ENCODE results near the gene DIO3.

Gene DIO3

DNA sequence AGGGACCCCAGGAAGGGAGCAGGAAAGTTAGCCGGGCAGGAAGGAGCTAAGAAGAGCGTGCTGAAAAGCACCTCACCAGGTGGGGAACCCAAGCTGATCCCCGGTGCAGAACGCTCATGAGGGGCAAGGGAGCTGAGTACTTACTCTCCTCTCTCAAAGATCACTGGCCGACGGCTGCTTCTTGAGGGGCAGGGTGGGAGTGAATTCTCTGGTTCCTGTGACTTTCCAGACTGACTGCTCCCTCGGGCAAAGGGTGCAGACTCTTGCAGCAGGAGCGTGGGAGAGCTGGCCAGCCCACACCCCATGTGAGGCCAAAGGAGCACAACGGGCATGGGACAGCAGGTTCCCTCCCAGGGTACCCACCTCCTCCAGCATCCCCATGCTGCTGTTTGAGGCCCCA, 44.9 kb upstream of the DIO3 start:
- Histone ChIP-seq H3K4me1 (ENCODE audit: low read depth, poor library complexity, severe bottlenecking) (no peaks in the 10 kb centered on the region), H2AFZ (ENCODE audit: low read depth) (no peak overlapping the region), H3K27me3 (ENCODE audit: insufficient read depth, low read depth) (peaks cover 24% of the 10 kb centered on the region; the same call in 1 of the 2 replicates), H4K20me1 (ENCODE audit: insufficient read depth) (no peaks in the 10 kb centered on the region), H3K36me3 (ENCODE audit: insufficient read depth) (no peaks in the 10 kb centered on the region), H3K27ac (no peak overlapping the region), H3K79me2 (ENCODE audit: insufficient read depth, low read depth) (no peaks in the 10 kb centered on the region), H3K4me3 (IDR thresholded peaks at IDR 0.05; ENCODE audit: insufficient read depth, low read depth, low read length) (no peak overlapping the region), H3K4me2 (no peak overlapping the region), H3K9ac (no peak overlapping the region)
- TF ChIP-seq, protein P1, sequence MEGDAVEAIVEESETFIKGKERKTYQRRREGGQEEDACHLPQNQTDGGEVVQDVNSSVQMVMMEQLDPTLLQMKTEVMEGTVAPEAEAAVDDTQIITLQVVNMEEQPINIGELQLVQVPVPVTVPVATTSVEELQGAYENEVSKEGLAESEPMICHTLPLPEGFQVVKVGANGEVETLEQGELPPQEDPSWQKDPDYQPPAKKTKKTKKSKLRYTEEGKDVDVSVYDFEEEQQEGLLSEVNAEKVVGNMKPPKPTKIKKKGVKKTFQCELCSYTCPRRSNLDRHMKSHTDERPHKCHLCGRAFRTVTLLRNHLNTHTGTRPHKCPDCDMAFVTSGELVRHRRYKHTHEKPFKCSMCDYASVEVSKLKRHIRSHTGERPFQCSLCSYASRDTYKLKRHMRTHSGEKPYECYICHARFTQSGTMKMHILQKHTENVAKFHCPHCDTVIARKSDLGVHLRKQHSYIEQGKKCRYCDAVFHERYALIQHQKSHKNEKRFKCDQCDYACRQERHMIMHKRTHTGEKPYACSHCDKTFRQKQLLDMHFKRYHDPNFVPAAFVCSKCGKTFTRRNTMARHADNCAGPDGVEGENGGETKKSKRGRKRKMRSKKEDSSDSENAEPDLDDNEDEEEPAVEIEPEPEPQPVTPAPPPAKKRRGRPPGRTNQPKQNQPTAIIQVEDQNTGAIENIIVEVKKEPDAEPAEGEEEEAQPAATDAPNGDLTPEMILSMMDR (conservative IDR thresholded peaks at IDR 0.05; ENCODE audit: low read depth, low read length): no peak

DNA sequence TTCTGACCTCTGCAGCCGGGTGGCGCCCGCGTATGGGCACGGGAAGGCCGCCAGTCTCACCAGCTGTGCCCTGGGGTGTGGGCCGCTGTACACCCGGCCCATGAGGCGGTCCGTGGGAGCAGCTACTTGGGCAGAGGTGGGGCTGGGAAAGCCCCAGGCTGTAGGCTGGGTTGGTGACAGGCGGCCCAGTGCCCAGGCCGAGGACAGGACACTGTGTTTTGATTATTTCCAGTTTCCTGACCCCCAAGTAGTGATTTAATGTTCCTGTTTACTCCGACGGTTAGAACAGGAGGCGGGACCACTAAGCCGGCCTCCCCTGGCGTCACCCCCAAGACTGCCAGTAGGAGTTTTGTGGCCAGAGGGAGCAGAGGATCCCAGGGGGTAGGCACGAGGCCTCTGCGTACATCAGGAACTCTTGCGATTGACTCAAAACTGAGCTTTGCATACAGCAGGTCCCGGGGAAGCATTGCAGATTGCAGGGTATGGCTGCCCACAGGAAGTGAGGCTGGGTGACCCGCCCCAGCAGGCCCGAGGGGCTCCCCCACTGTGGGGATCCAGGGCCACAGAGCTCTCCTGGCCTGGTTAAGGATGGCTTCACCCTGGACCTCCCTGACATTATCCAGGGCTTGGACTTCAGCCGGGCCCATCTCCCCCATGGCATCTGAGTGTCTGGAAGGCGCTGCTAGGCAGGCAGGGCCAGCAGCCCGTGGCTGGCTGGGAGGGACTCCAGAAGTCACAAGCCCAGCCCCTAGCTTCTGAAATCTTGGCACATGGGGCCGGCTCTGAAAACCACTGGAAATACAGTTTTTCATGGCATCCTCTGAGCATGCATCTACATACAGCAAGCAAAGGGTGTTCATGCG, 42.5 kb upstream of the DIO3 start:
- H2AFZ ChIP-seq (ENCODE audit: low read depth): no peak overlapping the region
- H4K20me1 ChIP-seq (ENCODE audit: insufficient read depth): no peaks in the 10 kb centered on the region
- H3K4me3 ChIP-seq (IDR thresholded peaks at IDR 0.05; ENCODE audit: insufficient read depth, low read depth, low read length): no peak overlapping the region
- H3K4me2 ChIP-seq: no peak overlapping the region
- no peak overlapping the region for H3K27ac ChIP-seq
- peaks cover 36% of the 10 kb centered on the region; the same call in 1 of the 2 replicates for H3K27me3 ChIP-seq (ENCODE audit: insufficient read depth, low read depth)
- no peaks in the 10 kb centered on the region for H3K4me1 ChIP-seq (ENCODE audit: low read depth, poor library complexity, severe bottlenecking)
- H3K9ac ChIP-seq: no peak overlapping the region
- TF ChIP-seq, protein P1 (conservative IDR thresholded peaks at IDR 0.05; ENCODE audit: low read depth, low read length): no peak
- no peaks in the 10 kb centered on the region for H3K79me2 ChIP-seq (ENCODE audit: insufficient read depth, low read depth)
- no peaks in the 10 kb centered on the region for H3K36me3 ChIP-seq (ENCODE audit: insufficient read depth)

DNA sequence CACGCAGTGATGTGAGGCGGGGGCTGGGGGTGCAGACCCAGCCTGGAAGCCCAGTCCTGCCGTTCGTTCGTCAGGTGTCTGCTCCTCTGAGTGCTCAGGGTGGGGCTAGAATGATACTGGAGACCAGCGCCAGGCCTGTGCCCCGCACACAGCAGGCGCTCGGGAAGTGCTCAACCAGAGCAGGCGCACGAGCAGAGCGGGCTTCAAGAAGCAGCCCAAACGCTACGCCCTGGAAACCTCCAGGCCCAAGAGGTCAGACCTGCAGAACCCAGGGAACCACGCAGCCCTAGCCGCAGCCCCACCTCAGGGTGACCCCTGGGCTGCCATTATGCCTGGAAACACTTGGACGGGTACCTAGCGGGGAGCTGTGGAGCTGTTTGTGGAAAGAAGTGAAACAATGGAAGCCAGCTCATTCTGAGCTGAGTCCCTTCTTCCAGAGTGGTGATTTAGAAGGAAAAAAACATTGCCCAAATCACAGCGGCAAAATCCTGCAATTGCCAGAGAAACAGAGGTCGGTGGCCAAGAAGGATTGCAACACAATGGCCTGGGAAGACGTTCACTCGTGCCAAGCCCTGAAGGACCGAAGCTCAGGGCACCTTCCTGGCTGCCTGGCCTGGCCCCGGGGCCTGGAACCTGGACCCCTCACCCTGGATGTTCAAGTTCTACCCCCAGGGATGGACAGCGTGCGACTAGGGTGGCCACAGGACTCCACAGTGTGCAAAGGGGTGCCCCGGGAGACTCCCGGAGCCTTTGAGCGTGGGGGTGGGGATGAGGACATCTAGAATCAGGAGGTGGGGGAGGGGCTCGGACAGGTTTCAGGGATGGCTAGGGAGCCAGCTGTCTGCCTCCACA, 40.4 kb upstream of the DIO3 start:
- H3K27ac ChIP-seq: no peak overlapping the region
- TF ChIP-seq, protein P1 (conservative IDR thresholded peaks at IDR 0.05; ENCODE audit: low read depth, low read length): no peak
- H3K4me1 ChIP-seq (ENCODE audit: low read depth, poor library complexity, severe bottlenecking): no peaks in the 10 kb centered on the region

DNA sequence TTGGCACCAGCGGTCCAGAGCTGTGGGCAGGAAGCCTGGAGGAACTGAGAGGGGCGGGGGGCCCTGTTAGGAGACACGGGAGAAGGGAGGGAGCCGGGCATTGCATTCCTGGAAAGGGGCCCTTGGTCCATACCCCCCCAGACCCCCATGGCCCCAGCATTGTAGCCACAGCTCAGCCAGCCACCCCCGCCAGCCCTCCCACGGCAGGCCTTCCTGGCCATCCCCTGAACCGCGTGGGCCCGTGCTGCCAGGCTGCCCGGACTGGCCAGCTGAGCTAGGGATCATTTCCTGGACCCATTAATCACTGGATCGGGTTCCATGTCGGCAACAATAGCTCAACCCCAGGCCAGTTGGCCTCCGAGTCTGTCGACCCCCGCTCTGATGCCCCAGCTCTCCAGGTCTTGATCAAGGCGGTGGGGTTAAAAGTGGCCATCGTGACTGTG, 39.8 kb upstream of the DIO3 start:
- TF ChIP-seq, protein P1 (conservative IDR thresholded peaks at IDR 0.05; ENCODE audit: low read depth, low read length): no peak

More for the DNA sequence above, 40.4 kb upstream of the DIO3 start:
- no peaks in the 10 kb centered on the region for H3K79me2 ChIP-seq (ENCODE audit: insufficient read depth, low read depth)
- H3K4me3 ChIP-seq (IDR thresholded peaks at IDR 0.05; ENCODE audit: insufficient read depth, low read depth, low read length): no peak overlapping the region
- H3K9ac ChIP-seq: no peak overlapping the region
- H3K27me3 ChIP-seq (ENCODE audit: insufficient read depth, low read depth): peaks cover 39% of the 10 kb centered on the region; the same call in 1 of the 2 replicates
- no peaks in the 10 kb centered on the region for H3K36me3 ChIP-seq (ENCODE audit: insufficient read depth)
- no peak overlapping the region for H3K4me2 ChIP-seq
- H2AFZ ChIP-seq (ENCODE audit: low read depth): no peak overlapping the region
- no peaks in the 10 kb centered on the region for H4K20me1 ChIP-seq (ENCODE audit: insufficient read depth)

More for the DNA sequence above, 39.8 kb upstream of the DIO3 start:
- Histone ChIP-seq H3K4me2 (no peak overlapping the region), H3K27me3 (ENCODE audit: insufficient read depth, low read depth) (peaks cover 33% of the 10 kb centered on the region; the same call in 1 of the 2 replicates), H3K27ac (no peak overlapping the region), H4K20me1 (ENCODE audit: insufficient read depth) (no peaks in the 10 kb centered on the region), H3K4me3 (IDR thresholded peaks at IDR 0.05; ENCODE audit: insufficient read depth, low read depth, low read length) (no peak overlapping the region), H3K36me3 (ENCODE audit: insufficient read depth) (no peaks in the 10 kb centered on the region), H2AFZ (ENCODE audit: low read depth) (no peak overlapping the region), H3K9ac (no peak overlapping the region), H3K79me2 (ENCODE audit: insufficient read depth, low read depth) (no peaks in the 10 kb centered on the region), H3K4me1 (ENCODE audit: low read depth, poor library complexity, severe bottlenecking) (no peaks in the 10 kb centered on the region)

Data from KMS-11 (cell line).